Activated CD8-positive, alpha-beta memory T cell treated with anti-CD3 and anti-CD28 coated beads, Interleukin-2, amount 50 U/mL, for 1 hour (primary cell): ENCODE results near the gene WDFY4.

Source experiments
- DNase-seq: peaks from one replicate; pipeline ENCODE4 v3.0.0-alpha.2; 2020; ENCODE audit errors: extremely low read depth

The WDFY4 gene

GRCh38 chr10:48792121-48792520, 107.4 kb downstream of the WDFY4 start:
- no peak for DNase-seq

GRCh38 chr10:48792687-48793096, 108.0 kb downstream of the WDFY4 start:
- no peak for DNase-seq

GRCh38 chr10:48794074-48794473, 109.4 kb downstream of the WDFY4 start:
- no peak for DNase-seq

GRCh38 chr10:48796713-48797245, 112.1 kb downstream of the WDFY4 start:
- DNase-seq = no peak

- no peak for DNase-seq
These were observed 113.2 kb downstream of the WDFY4 start for GRCh38 chr10:48797830-48798229.

- no peak for DNase-seq
These were observed 114.0 kb downstream of the WDFY4 start for GRCh38 chr10:48798481-48799254.

GRCh38 chr10:48799341-48800006, 114.8 kb downstream of the WDFY4 start:
- no peak for DNase-seq

GRCh38 chr10:48800007-48800675, 115.5 kb downstream of the WDFY4 start:
- DNase-seq = no peak

GRCh38 chr10:48801001-48801421, 116.3 kb downstream of the WDFY4 start:
- DNase-seq = no peak

GRCh38 chr10:48802611-48803071, 118.0 kb downstream of the WDFY4 start:
- DNase-seq = no peak

- DNase-seq = no peak
These were observed 119.3 kb downstream of the WDFY4 start for GRCh38 chr10:48803801-48804584.

- no peak for DNase-seq
These were observed 120.1 kb downstream of the WDFY4 start for GRCh38 chr10:48804740-48805182.

- DNase-seq = no peak
These were observed 120.7 kb downstream of the WDFY4 start for GRCh38 chr10:48805411-48805810.

GRCh38 chr10:48805848-48806247, 121.2 kb downstream of the WDFY4 start:
- DNase-seq = no peak

- no peak for DNase-seq
These were observed 121.7 kb downstream of the WDFY4 start for GRCh38 chr10:48806342-48806741.

- DNase-seq = no peak
These were observed 123.3 kb downstream of the WDFY4 start for GRCh38 chr10:48807791-48808470.

GRCh38 chr10:48809261-48809660, 124.6 kb downstream of the WDFY4 start:
- no peak for DNase-seq

- no peak for DNase-seq
These were observed 126.8 kb downstream of the WDFY4 start for GRCh38 chr10:48811461-48811860.

- no peak for DNase-seq
These were observed 127.2 kb downstream of the WDFY4 start for GRCh38 chr10:48811917-48812316.

- no peak for DNase-seq
These were observed 128.6 kb downstream of the WDFY4 start for GRCh38 chr10:48813291-48813690.

- no peak for DNase-seq
These were observed 129.2 kb downstream of the WDFY4 start for GRCh38 chr10:48813825-48814224.
